Measurements from ENCODE around the gene LBHD2. TPM values are rescaled to one million over a fixed set of nuclear protein-coding genes. Genes with fewer than 3 reads are reported as not detected.

Gene LBHD2
- total and polyA plus RNA-seq, 2 experiments from 2014 or later, result not detected

DNA sequence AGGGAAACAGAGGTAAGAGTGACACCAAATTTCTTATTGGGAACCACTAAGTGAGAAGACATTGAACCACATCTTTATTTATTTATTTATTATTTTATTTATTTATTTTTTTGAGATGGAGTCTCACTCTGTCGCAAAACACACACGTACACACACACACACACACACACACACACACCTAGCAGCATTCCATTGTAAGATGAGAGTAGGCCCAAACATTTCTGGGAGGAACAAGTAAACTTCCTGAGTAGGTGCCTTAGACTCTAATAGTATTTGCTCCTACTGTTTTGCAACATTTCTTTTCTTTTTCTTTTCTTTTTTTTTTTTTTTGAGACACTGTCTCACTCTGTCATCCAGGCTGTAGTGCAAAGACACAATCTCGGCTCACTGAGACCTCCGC is 19.6 kb upstream of the LBHD2 start:
- no peaks in the 10 kb centered on the region for H3K36me3 Mint-ChIP-seq (ENCODE audit: low read depth)
- Histone ChIP-seq H3K4me2 (no peak overlapping the region), H3K79me2 (replicated peaks; ENCODE audit: insufficient read depth) (no peaks in the 10 kb centered on the region), H4K20me1 (replicated peaks; ENCODE audit: insufficient read depth) (peaks cover 3% of the 10 kb centered on the region; the same call in 1 of the 2 replicates), H3K27ac (ENCODE audit: low read depth) (no peak overlapping the region), H3K4me1 (ENCODE audit: insufficient read depth) (no peaks in the 10 kb centered on the region), H3K9me2 (ENCODE audit: insufficient read depth) (no peaks in the 10 kb centered on the region), H3K4me3 (no peak overlapping the region), H3K27me3 (ENCODE audit: insufficient read depth) (no peaks in the 10 kb centered on the region), H2AFZ (no peak overlapping the region), H3K36me3 (ENCODE audit: insufficient read depth) (no peaks in the 10 kb centered on the region), H3F3A (replicated peaks; ENCODE audit: low read depth) (no peaks in the 10 kb centered on the region)
- H3K4me3 Mint-ChIP-seq, result no peak overlapping the region
- no peak overlapping the region for H3K27ac Mint-ChIP-seq
- ATAC-seq (no peak), DNase-seq (ENCODE audit: low spot score) (no peak)
- H3K4me1 Mint-ChIP-seq, result peaks cover 5% of the 10 kb centered on the region; the same call in 1 of the 3 replicates
- no peak for TF ChIP-seq EZH2 (IDR thresholded peaks at IDR 0.05; ENCODE audit: low read depth, unreplicated experiment)
- no peaks in the 10 kb centered on the region for H3K9me3 Mint-ChIP-seq
- peaks cover 4% of the 10 kb centered on the region for H3K27me3 Mint-ChIP-seq (ENCODE audit: insufficient read depth, low read depth, poor library complexity)

DNA sequence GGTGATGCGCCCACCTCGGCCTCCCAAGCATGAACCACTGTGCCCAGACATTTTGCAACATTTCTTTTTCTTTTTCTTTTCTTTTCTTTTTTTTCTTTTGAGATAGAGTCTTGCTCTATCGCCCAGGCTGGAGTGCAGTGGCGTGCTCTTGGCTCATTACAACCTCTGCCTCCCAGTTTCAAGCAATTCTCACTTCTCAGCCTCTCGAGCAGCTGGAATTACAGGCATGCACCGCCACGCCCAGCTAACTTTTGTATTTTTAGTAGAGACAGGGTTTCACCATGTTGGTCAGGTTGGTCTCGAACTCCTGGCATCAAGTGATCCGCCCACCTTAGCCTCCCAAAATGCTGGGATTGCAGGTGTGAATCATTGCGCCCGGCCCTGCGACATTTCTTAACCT is 19.0 kb upstream of the LBHD2 start:
- Mint-ChIP-seq H3K4me1 (peaks cover 5% of the 10 kb centered on the region; the same call in 2 of the 3 replicates), H3K27me3 (ENCODE audit: insufficient read depth, low read depth, poor library complexity) (peaks cover 6% of the 10 kb centered on the region), H3K36me3 (ENCODE audit: low read depth) (no peaks in the 10 kb centered on the region), H3K4me3 (no peak overlapping the region), H3K9me3 (no peaks in the 10 kb centered on the region), H3K27ac (no peak overlapping the region)
- Histone ChIP-seq H3K79me2 (replicated peaks; ENCODE audit: insufficient read depth) (no peaks in the 10 kb centered on the region), H3K4me2 (no peak overlapping the region), H3K36me3 (ENCODE audit: insufficient read depth) (no peaks in the 10 kb centered on the region), H3K4me3 (no peak overlapping the region), H3K4me1 (ENCODE audit: insufficient read depth) (no peaks in the 10 kb centered on the region), H2AFZ (no peak overlapping the region), H4K20me1 (replicated peaks; ENCODE audit: insufficient read depth) (peaks cover 3% of the 10 kb centered on the region; the same call in 1 of the 2 replicates), H3K27me3 (ENCODE audit: insufficient read depth) (no peaks in the 10 kb centered on the region), H3F3A (replicated peaks; ENCODE audit: low read depth) (no peaks in the 10 kb centered on the region), H3K27ac (ENCODE audit: low read depth) (no peak overlapping the region), H3K9me2 (ENCODE audit: insufficient read depth) (no peaks in the 10 kb centered on the region)
- DNase-seq (ENCODE audit: low spot score) (no peak), ATAC-seq (no peak)
- no peak for TF ChIP-seq STAT1 (IDR thresholded peaks at IDR 0.05; ENCODE audit: unreplicated experiment)
- TF ChIP-seq, protein P1, sequence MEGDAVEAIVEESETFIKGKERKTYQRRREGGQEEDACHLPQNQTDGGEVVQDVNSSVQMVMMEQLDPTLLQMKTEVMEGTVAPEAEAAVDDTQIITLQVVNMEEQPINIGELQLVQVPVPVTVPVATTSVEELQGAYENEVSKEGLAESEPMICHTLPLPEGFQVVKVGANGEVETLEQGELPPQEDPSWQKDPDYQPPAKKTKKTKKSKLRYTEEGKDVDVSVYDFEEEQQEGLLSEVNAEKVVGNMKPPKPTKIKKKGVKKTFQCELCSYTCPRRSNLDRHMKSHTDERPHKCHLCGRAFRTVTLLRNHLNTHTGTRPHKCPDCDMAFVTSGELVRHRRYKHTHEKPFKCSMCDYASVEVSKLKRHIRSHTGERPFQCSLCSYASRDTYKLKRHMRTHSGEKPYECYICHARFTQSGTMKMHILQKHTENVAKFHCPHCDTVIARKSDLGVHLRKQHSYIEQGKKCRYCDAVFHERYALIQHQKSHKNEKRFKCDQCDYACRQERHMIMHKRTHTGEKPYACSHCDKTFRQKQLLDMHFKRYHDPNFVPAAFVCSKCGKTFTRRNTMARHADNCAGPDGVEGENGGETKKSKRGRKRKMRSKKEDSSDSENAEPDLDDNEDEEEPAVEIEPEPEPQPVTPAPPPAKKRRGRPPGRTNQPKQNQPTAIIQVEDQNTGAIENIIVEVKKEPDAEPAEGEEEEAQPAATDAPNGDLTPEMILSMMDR (conservative IDR thresholded peaks at IDR 0.05; ENCODE audit: low read depth in 2 of 2), result no peak
- TF ChIP-seq NANOG (IDR thresholded peaks at IDR 0.05; ENCODE audit: borderline replicate concordance), result no peak
- TF ChIP-seq, protein P2, sequence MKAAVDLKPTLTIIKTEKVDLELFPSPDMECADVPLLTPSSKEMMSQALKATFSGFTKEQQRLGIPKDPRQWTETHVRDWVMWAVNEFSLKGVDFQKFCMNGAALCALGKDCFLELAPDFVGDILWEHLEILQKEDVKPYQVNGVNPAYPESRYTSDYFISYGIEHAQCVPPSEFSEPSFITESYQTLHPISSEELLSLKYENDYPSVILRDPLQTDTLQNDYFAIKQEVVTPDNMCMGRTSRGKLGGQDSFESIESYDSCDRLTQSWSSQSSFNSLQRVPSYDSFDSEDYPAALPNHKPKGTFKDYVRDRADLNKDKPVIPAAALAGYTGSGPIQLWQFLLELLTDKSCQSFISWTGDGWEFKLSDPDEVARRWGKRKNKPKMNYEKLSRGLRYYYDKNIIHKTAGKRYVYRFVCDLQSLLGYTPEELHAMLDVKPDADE (IDR thresholded peaks at IDR 0.05), result no peak

DNA sequence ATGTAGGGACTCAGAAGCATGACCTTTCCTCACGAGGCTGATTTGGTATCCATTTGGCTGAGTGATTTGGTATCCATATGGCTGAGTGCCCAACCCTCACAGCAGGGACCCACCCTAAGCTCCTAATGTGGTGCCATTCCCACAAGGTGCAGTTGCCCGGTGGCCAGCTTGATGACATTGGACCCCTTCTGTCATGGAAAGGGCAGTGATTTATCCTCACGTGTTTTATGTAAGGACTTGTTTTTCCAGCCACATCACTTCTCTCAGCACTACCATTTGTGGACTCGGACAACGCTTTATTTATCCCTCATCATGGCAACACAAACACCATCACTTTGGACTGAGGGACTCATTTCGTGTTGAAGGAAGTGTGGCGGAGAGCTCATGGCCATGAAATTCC is 18.1 kb upstream of the LBHD2 start:
- Mint-ChIP-seq H3K36me3 (ENCODE audit: low read depth) (no peaks in the 10 kb centered on the region), H3K27me3 (ENCODE audit: insufficient read depth, low read depth, poor library complexity) (peaks cover 6% of the 10 kb centered on the region), H3K4me1 (peaks cover 3% of the 10 kb centered on the region; the same call in 2 of the 3 replicates), H3K4me3 (no peak overlapping the region), H3K9me3 (no peaks in the 10 kb centered on the region), H3K27ac (no peak overlapping the region)
- Histone ChIP-seq H3K36me3 (ENCODE audit: insufficient read depth) (no peaks in the 10 kb centered on the region), H3K4me1 (ENCODE audit: insufficient read depth) (no peaks in the 10 kb centered on the region), H4K20me1 (replicated peaks; ENCODE audit: insufficient read depth) (peaks cover 3% of the 10 kb centered on the region; the same call in 1 of the 2 replicates), H3K4me2 (no peak overlapping the region), H3K27ac (ENCODE audit: low read depth) (no peak overlapping the region), H3K79me2 (replicated peaks; ENCODE audit: insufficient read depth) (no peaks in the 10 kb centered on the region), H3K4me3 (no peak overlapping the region), H3K9me2 (ENCODE audit: insufficient read depth) (no peaks in the 10 kb centered on the region), H3F3A (replicated peaks; ENCODE audit: low read depth) (no peaks in the 10 kb centered on the region), H3K27me3 (ENCODE audit: insufficient read depth) (no peaks in the 10 kb centered on the region), H2AFZ (no peak overlapping the region)
- no peak for DNase-seq (ENCODE audit: low spot score)
- ATAC-seq, result no peak
- TF ChIP-seq ZNF114 (CRISPR knock-in tag; IDR thresholded peaks at IDR 0.05), result no peak
- no peak for TF ChIP-seq NANOG (IDR thresholded peaks at IDR 0.05; ENCODE audit: borderline replicate concordance)
- TF ChIP-seq JUNB (IDR thresholded peaks at IDR 0.05; ENCODE audit: unreplicated experiment), result no peak
- TF ChIP-seq, protein P2 (IDR thresholded peaks at IDR 0.05), result no peak
- no peak for TF ChIP-seq ZNF331 (CRISPR knock-in tag; IDR thresholded peaks at IDR 0.05; ENCODE audit: low read depth)
- TF ChIP-seq EZH2phosphoT487 (IDR thresholded peaks at IDR 0.05; ENCODE audit: unreplicated experiment), result no peak

All from GM23338 (cell line).